GM18873 (cell line): Measurements from ENCODE around the gene SIGMAR1.
A peak's percentile ranks its signal among the peaks of the same experiment; 100 is the strongest.

Source experiments
- ATAC-seq: cut with Tn5 transposase; IDR thresholded peaks from one replicate; pipeline ENCODE4 v1.9.1; 2021; ENCODE audit warnings: mild to moderate bottlenecking, moderate library complexity, moderate number of reproducible peaks; ENCODE audit not compliant: unreplicated experiment, low FRiP score

The SIGMAR1 gene

DNA sequence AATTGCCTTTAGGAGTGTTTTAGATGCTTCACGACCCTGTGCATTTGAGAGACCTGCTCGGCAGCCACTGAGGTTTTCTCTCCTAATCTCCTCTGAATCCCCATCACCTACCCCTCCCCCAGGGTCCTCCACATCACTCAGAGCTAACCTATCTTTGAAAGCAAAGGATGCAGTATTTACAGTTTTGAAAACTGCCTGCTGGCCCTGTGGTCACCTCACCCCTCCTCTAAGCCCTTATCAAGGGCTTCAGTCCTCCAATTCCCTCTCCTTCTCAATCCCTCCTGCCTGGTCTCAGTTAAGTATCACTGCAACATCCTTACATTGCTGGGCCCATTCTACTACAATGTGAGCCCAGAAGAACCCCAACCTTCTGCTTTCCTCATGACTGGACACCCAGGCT is 30.3 kb downstream of the SIGMAR1 start:
- ATAC-seq: no peak

DNA sequence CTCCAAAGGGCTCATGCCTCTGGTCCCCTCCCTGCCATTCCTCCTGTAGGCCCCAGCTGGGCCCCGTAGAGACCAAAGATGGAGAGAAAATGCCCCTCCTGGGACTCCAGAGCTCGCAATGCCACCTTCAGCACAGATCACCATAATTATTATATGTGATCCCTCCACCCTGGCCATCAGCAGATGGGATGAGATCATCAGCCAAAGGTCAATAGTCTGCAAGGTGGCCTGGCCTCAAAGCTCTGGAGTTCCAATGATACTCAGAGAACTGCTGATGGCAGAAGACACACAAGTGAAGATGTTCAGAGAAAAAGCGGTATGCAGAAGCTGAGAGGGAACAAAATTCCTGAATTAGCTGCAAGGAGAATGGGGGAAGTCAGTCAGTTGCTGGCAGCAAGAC is 30.7 kb downstream of the SIGMAR1 start:
- no peak for ATAC-seq

DNA sequence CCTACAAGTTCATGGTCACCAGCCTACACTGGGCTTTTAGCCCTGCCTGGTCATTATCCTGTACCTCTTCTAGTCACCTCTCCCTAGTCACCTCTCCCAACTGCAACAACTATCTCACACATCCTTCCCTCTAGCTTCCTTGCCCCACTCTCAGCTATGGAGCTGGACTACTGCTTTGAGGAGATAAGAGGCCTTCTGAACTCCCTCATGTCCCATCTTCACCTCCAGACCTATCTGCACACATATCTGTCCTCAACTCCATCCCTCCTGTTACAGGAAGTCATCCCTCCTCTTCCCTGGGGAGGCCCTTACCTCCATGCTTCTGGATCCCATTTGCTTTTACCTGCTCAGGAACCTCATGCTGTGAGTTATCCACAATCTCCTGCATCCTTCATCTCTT is 31.4 kb downstream of the SIGMAR1 start:
- ATAC-seq: no peak

DNA sequence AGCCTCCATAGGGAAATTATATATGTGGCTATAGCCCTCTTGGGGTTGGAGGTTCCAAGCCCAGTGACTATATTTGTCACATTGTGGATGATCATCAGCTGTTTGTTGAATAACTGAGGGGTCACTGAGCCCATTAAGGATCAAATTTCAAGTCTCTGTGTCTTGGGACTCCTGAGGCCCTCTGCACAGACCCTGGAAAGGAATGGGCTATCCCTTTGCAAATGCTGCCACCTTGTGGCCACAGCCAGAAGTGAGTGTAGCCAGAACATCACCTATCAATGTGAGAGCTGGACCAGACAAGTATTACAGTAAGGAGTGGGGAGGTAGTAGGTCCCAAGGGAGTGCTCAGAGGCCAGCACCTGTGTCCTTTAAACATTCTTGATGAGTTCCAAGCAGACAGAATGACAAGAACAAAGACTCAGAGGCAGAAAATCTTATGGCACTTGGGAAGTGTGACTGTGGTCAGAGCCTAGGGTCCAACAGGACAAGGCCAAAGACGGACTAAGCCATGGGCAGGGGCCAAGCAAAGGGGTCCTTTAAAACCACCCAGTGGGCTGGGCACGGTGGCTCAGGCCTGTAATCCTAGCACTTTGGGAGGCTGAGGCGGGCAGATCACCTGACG is 33.9 kb downstream of the SIGMAR1 start:
- peak; percentile 59 for ATAC-seq

DNA sequence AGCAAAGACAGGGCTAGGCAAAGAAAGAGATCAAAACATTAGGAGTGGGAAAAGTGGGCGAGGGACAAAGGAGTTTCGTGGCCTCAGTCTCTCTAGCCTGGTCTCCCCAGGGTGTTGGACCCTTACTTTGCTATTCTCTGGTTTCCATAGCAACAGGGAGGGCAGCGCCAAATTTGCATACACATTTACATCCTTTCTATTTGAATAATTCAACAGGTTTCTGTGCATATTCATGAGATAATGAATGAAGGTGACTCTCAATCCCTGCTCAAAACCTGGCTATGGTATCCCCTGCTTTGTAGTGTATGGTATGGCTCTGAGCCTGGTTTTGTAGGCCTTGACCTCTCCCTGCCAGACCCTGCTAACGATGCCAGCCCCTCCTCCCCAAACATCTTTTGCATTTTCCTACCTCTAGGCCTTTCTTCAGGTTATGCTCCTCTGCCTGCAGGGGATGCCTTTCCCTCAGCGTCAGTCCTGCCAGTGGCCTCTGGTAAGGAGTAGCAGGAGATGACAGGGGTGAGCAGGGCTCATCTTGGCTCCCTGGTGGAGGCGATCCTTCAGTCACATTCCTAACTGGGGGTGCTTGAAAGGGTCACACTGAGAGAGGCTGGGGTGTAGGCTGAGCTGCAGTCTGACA is 35.5 kb downstream of the SIGMAR1 start:
- no peak for ATAC-seq

DNA sequence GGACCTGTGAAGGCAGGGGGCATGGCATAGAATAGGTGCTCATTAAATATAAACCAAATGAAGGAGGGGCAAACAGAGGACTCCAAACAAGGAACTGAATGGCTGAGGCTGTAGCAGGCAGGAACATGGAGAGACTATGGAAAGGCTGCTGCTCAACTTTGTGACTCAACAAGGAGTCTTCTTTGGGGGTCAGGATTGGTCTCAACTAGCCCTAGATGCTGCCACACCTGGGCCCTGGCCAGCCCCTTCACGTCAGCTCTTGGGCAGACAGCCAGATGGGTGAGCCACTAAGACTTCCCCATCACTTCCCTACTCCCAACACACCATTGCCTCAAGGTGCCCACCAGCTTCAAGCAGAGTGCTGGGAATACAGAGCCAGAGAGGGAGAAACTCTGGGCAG is 36.7 kb downstream of the SIGMAR1 start:
- ATAC-seq: no peak

DNA sequence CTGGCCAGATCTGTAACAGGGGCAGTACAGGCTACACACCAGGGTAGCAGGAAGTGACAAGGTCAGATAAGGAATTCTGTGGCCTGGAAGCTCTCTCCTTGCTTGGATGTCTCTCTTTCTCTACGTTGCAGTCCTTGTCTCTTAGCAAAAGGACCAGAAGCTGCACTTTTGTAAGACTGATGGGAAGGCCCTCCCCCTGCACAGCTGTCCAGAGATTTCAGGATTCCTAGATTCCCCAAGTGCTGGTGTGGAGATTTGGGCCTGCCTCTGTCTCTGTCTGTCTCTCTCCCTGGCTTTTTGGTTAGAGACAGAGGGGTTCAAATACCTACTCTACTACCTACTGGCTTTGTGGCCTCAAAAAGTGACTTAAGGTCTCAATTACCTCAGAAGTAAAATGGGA is 38.0 kb downstream of the SIGMAR1 start:
- ATAC-seq: no peak

DNA sequence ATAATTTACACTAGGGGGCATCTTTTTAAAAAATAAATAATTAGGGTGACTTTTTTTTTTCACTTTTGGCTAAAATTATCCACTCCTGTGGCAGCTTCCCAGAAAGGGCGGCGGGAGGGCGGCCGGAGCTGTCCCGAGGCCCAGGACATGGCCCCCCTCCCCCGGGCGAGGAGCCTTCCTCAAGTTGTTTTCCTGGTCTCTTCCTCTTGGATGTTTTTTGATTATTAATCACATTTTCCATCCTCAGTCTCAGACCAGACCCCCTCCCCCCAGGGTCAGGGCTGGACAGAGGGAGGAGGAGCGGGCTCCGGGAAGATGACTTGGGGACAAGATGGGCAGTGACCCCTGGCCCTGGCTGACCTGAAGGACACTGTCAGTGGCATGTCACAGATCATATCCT is 43.4 kb downstream of the SIGMAR1 start:
- ATAC-seq: no peak

DNA sequence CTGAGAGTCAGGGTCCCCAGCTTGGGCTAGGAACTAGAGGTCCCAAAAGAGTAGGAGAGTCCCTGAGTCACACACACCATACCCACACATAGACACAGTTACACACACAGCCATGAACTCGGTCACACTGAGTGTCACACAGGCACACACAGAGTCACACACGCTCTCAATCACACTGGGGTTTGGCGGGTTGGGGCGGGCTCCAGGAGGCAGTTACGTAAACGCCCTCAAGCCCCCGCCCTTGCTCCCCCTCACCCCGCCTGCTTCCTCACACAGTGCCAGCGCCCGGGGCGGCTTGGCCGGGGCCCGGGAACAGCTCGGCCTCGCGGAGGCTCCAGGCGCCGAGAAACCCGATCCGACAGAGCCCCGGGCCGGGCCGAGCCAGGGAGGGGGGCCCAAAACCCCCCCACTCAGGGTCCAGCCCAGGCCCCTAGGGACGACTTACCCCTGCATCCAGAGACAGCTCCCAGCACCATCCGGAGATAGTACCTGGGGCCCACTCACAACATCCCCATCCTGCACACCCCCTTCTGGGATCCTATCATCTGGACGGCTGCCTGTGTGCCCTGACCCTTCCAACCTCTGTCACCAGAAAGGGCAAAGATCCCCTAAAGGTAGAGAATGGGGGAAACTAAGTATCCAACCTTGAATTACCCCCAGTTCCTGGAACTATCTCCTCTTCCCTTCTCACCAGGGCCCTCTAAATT is 44.5 kb downstream of the SIGMAR1 start:
- ATAC-seq: no peak

DNA sequence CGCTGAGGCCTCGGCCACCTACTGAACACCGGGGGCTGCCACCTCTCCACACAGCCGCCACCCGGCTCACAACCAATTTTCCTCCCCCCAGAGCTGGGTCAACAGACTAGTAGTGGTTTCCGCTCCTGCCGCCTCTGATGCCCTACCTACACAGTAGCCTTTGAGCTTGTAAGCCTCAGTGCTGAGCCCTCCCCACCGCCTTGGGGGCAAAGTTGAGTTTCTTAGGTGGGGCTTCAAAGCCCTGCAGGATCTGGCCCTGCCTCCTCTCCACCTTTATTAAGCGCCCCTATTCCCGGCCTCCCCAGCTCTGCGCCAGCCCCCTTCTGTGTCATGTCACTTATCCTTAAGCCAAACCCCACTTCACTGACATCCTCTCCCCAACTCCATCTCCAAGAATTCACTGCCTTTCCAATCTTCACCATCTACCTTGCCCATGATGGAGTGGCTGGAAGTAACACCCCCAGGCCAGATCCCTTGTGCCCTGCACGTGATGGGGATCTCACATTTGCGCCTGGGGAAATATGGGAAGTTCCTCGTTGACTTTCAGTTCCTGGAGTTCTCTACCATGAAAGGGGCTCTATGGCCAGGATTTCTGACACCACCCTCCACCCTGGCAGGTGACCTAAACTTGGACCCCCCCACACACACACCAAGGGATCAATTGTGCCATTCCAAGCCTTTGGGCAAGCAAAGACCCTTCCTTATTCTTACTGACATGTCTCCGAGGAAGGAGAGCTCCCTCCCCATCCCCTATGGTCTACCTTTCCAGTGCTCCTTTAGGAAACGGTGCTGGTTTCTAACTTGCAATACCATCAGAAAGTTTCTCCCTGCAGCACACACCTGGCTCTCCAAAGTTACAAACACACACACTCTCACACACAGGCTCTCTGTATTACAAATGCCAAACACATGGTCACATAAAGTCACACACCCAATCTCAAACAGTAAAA is 45.4 kb downstream of the SIGMAR1 start:
- ATAC-seq: no peak

DNA sequence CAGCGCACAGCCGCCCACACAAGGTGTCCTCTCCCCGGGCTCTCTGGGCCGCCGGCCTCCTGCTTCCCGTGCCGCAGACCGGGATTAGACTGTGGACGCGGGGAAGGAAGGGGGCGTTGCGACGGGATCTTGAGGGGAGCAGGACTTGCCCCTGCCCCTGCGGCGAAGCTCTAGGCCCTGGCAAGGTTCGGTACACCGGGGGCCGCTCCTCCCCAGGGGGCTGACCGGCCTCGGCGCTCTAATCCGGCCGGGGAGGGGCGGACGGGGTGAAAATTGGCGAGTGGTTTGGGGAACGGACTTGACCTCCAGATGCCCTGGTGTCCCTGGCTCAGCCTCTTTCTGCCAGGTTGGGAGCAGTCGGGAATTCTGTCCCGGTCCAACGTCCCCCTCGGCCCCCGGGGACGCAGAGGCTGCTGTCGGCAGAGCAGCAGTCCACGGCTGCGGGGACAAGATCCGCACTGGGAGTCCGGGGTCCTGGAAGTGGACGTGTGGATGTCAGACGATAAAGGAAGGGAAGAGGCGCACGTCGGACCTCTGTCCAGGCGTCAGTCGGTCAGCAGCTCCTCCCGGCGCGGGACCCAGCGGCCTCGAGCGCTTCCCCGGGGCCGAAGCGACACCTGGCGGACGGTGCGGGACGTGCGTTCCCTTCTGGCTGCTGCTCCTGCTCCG is 46.2 kb downstream of the SIGMAR1 start:
- ATAC-seq: no peak

DNA sequence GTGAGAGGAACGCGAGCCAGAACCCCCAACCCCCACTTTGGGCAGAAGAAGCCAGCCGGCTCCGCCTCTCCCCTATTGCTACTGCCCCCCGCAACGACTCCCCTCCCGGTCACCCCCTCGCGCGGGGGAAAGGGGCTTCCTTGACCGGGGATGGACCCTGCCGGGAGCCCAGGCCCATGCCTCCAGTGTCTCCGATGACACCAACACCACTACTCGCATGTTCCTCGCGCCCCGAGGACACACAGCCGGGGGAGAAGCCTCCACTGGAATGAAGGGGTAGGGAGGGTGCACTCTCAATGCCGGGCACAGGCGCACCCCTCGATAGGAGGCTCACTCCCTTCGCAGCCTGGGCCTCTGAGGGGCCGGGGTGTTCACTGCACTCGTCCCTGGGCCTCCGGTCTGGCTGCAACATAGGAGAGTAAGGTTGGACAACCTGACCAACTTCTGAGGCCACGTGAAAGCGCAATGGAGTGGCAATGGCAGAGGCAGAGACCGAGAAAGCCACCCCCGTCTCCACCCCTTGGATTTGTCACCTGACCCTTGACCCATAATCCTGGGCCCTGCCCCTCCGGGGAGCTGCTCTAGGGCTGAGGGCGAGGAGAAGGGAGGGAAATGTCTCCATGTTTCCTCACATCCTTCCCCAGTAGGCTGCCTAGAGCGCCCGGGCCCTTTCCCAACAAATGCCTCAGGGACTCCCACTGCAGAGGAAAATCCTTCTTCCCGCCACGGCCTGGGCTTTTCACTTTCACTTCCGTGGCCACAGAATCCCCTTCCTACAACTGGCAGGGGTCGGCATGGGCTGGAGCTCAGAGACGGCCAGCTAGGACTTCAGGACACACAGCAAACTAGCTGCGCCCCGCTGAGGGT is 47.0 kb downstream of the SIGMAR1 start:
- ATAC-seq: no peak

DNA sequence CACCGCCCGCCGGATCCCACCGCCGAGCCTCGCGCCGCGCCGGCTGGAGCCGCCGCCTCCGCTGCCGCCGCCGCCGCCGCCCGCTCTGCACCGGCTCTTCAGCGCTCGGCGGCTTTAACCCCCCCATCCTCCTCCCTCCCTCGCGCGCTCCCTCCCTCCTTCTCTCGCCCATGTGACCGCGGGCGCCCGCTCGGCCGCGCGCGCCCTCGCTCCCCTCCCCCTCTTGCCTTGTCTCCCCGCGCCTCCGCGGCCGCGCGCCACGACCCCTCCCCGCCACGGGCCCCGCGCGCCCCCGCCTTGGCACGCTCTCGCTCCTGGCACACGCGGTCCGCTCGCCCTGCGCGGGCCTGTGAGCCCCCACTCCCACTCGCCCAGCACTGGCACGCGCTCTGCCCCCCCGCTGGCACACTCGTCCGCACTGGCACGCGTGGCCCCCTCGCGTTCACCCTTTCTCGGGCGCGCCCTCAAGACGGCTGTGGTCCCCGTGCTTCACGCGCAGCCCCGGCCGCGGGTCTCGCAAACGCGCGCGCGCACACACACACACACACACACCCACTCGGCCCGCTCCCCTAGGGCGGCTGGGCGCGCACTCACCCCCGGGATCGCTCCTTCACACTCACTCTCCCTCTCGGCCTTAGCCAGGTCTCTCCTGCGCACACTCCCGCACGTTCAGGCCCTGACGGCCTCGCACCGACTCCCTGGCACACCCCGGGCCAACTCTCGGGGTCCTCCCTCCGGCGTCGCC is 47.8 kb downstream of the SIGMAR1 start, which contains the start of gene CNTFR:
Gene CNTFR (minus strand): TSS at position 89 of the 745 bp plus-strand sequence. CDS start 20,743 bp downstream, outside the sequence.
- no peak for ATAC-seq

DNA sequence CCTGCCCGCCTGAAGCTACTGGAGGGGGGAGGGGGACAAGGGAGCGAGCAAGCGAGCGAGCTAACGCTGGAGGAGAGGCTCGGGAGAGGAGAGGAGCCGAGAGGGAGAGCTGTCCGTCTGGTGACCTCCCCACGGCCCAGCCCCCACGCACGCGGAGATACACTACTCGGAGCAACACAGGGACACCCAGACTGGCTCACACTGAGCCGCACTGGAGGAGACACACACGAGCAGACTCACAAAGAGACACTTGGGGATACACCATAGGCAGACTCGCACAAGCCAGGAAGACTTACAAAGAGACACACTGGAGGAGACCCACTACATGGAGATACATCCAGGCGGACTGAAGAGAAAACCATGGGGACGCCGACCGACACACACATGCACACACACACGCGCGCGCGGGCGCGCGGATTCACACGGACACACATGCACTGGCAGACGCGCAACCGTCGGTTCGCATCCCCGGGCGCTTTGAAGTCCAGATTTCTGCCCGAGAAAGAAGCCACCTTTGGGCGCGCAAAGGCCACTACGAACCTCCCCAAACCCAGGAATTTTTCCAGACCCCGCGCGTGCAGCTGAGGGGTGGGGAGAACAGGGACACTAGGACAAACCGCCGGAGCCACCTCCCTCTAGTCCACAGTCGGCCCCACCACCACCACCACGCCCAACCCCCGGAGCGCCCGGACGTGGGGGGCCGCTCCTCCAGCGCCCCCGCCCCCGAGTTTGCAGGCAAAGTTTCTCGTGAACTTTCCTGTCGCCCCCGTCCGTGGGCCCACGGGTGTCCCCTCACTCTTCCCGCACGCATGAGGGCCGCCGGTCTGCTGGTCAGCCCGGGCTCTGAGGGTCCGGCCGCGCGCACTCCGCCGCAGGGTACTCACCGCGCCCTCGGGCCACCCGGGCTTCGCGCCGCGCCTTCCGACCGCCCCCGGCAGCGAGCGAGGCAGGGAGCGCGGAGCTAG is 48.6 kb downstream of the SIGMAR1 start:
- ATAC-seq: no peak

DNA sequence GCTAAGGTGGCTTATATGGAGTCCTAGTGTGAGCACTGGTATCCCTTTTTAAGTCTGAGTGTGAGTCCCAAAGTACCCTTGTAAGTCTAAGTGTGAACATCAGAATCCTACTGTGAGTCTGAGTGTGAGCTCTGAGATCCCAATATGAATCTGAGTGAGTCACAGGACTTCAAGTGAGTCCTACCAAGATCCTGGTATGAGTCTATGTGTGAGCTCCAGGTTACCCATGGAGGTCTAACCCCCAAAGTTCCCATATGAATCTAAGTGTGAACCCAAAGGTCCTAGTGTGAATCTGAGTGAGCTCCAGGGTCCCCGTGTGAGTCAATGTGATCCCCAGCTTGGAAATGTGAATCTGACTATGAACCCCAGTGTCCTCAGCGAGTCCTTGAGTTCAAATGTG is 50.3 kb downstream of the SIGMAR1 start:
- no peak for ATAC-seq

DNA sequence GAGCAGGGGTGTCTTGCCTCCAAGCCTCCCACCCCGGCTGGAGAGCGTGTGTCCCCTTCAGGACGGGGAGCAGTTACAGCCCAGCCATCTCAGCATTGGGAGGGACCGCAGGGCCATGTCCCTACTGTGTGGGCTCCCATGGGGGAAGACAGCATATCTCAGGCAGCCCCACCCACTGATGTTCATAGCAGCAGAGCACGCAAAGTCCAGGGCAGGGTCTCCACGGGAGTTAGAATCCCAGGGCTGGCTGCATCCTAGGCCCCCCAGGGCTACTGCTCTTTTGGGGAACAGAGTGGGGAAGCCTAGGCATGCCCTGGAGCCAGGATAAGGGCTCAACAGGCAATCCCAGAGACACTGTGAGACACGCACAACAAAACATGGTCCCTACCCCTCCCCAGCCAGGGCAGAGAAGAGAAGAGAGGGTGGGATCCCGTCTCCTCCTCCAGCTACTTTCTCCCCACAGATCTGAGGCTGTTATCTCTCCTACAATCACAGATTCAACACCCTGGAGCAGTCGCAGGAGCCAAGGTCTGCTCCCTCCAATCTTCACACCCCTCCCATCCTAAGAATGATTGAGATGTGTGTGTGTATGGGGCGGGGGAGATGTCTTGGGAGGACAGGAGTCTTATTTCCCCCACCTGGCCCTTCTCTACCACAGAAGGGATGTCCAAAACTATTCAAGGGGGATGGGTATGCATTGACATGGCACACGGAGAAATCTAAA is 51.5 kb downstream of the SIGMAR1 start:
- ATAC-seq: no peak

DNA sequence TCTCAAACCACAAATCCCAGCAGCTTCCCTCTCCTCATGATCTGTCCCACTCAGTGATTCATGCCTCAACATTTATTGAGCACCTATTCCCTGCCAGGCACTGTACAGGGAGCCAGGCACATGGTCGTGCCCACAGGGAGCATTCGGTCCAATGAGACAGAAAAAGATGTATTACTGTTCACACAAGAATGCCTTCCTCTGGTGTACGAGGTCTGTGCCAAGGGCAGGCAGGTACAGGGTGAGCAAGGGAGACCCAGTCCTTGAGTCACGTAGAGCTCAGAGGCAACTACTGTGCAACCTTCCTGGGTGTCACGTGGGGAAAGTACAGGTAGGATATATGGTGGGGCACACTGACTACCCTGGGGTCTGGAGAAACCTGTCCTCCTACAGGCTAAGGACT is 52.6 kb downstream of the SIGMAR1 start:
- no peak for ATAC-seq
